Measurements from ENCODE around the gene FGGY.
"Not testable (repeated sequence)": the region's sequence is repeated elsewhere in the genome, so short reads cannot be mapped to it uniquely, and the experiment has no call there.

The FGGY gene, protein sequence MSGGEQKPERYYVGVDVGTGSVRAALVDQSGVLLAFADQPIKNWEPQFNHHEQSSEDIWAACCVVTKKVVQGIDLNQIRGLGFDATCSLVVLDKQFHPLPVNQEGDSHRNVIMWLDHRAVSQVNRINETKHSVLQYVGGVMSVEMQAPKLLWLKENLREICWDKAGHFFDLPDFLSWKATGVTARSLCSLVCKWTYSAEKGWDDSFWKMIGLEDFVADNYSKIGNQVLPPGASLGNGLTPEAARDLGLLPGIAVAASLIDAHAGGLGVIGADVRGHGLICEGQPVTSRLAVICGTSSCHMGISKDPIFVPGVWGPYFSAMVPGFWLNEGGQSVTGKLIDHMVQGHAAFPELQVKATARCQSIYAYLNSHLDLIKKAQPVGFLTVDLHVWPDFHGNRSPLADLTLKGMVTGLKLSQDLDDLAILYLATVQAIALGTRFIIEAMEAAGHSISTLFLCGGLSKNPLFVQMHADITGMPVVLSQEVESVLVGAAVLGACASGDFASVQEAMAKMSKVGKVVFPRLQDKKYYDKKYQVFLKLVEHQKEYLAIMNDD

DNA sequence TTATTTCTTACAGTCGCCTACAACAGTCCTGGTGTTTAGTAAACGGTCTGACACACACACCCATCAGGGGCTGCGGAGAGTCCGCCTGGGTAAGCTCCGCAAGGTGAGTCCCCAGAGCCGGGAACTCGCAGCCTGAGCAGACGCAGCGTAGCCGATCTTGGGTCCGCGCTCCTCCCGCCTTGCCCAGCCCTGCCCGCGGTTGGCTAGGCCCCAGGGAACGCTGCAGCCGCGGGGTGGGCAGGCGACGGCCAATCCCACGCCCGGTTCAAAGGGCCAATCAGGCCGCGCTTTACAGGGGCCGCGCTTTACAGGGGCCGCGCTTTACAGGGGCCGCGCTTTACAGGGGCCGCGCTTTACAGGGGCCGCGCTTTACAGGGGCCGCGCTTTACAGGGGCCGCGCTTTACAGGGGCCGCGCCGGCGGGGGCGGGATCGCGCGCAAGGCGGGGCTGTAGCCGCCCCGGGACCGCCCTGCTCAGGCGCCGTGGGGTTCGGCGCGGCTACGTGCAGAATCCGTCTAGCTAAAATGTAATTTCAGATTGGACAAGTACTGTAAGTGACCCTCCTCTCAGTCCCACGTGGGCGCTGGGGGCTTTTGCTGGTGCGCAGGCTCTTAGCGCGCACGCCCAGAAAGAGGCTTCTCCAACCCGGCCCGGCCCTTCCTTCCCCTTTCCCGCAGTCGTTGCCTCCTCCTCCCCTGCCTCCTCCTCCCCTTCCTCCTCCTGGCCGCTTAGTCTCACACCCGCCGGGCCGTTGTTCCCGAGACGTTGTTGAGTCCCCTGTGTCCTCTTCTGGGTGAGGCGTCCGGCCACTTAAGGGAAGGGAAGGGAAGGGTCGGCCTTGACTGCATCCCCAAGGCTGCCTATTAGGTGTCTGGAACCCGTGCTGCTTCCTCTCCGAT is at the start of gene FGGY:
Gene FGGY (plus strand): TSS at position 737 of the 899 bp plus-strand sequence. CDS start 24,456 bp downstream, outside the sequence.
- peak; percentile 82 for DNase-seq

DNA sequence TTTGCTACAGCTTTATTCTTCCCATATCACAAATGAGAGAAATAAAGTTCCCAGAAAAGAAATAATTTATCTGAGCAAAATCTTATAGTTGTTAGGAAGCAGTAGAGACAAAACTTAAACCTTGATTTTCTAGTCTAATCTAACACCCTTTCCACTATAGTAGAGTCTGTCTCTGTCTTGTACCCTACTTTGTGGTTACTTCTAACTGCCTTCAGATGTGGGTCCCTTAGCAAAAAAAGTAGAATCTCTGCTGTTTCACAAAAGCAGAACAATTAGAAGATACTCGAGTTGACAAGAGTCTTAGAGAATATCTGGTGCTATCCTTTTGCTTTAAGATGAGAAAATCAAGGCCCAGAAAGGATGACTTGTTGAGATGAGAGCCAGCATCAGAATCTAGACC is 48.1 kb upstream of the FGGY start:
- no peak for DNase-seq

DNA sequence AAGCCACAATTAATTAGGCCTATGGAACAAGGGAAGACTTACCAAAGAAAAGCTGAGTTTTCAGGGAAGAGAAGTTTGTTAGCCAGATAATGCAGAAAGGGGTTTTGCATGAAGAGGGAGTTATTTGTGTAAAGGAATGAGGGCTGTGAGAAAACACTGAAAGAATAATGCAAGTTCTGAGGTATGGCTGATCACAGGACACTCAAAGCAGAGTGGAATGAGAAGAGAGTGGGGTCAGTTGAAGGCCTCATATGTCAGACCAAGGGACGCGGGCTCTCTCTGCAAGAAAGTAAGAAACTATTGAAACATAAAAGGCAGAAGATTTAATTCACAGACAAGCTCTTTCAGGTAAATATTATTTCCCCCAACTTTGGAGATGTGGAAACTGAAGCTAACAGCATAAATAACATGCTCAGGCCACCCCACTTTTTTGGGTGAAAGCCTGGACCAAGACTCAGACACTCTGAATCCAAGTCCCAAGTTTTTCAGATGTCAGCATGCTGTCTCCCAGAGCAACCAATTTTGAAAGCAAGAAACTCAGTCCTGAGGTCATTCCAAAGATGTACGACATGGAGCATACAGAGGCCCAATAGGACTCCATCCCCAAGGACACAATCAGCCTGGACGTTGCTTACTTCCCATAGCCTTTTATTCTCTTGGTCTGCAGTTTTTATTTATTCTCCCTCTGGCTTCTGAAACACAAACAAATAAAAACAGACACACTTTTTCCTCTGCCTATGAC is 47.3 kb upstream of the FGGY start:
- no peak for DNase-seq

DNA sequence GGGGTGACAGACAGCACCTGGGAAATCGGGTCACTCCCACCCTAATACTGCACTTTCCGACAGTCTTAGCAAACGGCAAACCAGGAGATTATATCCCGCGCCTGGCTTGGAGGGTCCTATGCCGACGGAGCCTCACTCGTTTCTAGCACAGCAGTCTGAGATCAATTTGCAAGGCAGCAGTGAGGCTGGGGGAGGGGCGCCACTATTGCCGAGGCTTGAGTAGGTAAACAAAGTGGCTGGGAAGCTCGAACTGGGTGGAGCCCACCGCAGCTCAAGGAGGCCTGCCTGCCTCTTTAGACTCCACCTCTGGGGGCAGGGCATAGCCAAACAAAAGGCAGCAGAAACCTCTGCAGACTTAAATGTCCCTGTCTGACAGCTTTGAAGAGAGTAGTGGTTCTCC is 45.8 kb upstream of the FGGY start:
- DNase-seq: not testable (repeated sequence)

DNA sequence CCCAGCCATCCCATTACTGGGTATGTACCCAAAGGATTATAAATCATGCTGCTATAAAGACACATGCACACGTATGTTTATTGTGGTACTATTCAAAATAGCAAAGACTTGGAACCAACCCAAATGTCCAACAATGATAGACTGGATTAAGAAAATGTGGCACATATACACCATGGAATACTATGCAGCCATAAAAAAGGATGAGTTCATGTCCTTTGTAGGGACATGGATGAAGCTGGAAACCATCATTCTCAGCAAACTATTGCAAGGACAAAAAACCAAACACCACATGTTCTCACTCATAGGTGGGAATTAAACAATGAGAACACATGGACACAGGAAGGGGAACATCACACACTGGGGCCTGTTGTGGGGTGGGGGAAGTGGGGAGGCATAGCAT is 40.5 kb upstream of the FGGY start:
- DNase-seq: not testable (repeated sequence)

DNA sequence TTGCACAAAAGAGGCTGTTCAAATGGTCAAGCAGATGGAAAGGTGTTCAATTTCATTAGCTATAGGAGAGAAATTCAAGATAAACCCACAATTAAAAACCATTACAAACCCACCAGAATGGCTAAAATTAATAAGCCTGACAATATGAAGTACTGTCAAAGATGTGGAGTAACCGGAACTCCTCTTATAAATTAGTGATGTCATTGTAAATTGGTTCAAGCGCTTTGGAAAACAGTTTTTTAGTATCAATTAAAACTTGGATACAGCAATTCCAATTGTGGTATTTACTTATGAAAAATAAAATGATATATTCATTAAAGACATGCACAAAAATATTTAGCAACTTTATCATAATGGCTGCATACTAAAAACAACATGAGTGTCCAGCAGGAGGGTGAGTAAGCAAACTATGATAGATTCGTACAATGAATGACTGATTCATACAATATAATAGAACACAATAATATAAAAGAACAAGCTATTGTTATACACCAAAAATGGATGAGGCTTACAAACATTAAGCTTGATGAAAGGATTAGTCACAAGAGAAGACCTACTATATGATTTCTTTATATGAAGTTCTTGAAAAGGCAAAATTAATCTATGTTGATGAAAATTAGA is 38.4 kb upstream of the FGGY start:
- no peak for DNase-seq

DNA sequence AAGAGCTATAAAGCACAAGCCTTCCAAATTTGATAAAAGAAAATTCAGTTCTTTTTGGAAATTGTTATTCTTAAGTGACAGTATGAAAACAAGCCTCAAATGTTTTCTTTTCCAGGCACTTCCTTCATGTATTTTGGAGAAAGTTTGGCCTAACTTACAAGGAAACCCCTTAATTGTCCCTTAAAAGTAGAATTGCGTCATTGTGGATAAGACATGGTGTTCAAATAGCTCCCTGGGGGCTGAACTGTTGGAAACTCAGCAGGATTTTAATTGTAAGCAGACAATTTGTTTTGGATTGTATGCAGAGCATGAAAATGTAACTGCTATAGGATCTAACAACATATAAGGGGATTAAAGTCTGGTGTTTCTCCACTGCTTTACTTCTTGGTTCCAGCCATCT is 35.4 kb upstream of the FGGY start:
- DNase-seq: no peak

DNA sequence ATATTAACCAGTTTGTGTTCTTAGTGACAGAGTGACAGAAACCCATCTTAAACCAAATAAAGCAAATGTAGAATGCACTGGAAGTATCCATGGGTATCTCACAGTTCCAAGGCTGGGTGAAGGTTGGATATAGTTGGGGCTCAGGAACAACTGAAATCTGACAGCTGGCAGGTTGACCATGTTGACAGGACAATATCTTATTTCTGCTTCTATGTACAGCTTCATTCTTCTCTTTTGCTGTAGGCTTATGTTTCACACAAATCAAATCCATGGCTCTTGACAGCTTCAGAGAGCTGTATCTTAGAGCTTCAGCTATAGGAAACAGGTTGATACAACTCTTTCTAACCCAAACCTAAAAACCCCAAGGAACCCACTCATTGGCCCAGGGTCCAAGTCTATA is 34.3 kb upstream of the FGGY start:
- no peak for DNase-seq

DNA sequence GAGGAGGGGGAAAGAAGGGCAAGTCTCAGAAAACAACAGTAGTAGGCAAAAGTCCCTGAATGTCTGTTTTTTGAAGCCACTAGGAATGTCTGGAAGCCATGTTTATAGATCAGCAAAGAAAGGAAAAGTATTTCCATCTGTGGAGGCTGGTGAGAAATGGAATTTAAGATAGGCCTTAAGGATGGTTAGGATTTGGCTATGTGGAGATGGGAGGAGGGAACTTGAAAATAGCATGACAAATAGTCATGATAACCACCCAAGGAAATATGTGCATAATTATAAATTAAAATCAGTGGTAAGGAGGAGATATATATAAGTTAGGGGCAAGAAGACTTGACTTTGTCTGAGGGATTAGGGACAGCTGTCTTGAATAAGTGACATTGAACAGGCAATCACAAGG is 33.8 kb upstream of the FGGY start:
- no peak for DNase-seq

DNA sequence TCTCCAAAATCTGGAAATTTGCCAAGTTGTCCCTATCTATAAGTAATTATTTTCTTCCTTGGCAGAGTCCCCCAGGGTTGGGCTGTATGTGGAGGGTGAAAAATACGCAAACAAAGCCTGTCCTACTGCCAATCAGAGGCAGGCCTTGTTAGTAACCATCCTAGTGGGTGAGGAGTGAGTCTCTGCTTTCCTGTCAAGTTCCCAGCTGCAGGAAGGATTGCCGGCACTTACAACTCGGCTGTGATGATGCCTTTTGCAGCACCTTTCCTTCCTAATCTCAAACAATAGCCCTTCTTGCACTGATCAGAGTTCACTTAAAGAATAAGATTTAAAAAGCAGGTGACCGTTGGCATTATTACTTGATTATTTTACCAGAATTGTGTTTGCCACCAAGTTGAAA is 31.3 kb upstream of the FGGY start:
- DNase-seq: no peak

DNA sequence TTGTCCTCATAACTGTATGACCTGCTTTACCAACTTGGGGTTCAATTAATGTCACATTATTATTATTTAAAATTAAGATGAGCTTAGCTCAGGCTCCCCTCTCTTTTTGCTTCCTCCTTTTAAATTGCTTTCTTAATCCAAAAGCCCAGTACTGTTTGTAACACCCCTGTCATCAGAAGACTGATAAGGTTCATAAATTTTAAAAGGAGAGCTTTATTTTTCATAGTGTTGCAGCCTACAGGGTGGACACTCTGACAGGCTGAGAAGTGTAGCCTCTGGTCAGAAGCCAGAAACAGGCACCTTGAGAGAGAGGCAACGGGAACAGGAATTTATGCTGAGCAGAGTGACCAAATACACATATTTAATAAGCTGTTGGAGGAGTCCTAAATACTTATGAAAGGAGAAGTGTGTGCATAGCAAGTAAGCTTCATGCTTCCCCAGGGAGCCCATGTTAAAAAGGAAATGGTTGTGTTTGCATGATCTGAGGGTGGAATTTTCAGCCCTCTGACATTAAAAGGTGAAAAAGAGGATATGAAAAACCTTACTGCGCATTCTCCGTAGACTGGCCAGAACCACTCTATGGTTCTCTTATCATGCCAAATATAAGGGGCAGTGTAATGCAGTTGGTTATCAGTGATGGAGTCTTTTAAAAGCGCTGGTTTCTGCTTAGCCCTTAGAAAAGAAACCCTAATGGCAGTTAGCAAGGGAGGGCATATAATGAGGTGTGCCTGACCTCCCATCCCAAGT is 30.5 kb upstream of the FGGY start:
- DNase-seq: no peak

DNA sequence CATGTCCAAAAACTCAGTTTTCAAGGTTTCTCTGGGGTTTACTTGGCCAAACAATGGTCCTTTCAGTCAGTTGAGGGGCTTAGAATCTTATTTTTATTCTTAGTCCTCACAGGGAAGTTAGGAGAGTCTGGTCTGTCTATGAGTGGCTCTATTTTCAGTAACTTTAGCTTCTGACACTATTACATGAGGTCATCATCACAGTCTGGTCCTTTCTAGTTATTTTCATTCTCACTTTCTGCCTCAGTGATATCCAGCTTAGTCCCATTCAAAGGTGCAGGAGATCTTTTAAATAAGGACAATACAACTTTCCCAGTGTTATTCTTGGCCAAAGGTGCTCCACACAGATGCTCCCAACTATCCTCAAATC is 30.0 kb upstream of the FGGY start:
- no peak for DNase-seq

DNA sequence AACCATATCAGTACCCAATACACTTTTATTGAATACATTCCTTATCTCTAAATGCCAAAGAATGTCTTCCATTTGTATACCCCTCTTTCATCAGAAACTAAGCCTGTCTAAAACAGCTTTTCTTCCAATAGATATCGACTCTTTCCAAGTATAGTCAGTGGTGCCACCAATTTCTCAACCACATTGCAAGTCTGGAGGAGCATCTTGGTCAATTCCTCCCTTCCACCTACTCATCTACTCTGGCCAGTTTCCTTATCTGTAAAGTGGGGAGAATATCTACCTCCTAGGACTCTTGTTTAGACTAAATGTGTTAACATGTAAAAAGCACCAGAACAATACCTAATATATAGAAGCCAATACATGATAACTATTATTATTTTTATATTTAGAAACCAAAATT is 28.5 kb upstream of the FGGY start:
- no peak for DNase-seq

DNA sequence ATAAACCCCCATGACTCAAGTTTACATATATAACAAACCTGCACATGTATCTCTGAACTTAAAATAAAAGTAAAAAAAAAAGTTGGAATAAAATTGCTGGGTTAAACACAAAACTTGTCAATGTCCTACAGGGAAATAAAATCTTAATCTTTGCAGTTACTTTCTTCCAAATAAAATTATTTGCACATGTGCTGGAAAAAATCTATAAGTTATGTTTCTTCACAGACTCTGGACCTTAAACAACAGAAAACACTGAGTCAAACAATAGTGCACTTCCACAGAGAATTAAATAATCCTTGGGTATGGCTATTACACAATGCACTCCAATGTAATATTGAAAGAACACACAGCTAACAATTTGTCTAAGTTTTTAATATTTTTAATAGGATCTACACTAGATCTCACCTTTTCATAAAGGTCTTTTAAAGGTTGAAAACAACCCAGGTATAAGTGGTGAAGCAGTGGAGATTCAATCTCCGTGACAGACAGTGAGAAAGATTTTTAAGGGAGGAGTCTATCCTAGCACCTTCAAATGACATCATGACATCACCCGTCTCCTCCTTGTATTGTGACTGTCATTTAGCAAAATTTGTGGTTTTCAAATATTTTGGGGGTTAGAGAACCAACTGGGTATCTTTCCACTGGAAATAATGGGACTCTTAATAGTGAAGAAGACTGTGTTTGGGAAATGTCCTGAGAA is 25.2 kb upstream of the FGGY start:
- no peak for DNase-seq

DNA sequence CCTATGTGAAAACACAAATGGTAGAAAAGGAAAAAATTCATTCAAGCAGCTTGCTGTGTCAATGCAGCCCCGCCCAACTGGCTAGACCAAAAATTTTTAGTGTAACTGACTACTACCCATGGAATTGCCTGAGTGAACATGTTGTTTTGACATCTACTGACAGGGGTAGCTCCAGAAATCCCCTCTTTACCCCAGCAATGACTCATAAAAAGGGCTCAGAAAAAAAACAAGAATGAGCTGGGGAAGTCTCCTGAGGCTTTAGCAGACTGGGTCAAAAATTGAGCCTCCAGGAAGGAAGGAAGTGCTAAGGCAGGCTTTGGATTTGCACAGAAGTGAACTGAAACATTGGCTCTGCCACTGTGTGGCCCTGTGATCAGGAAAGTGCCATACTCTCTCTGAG is 24.4 kb upstream of the FGGY start:
- no peak for DNase-seq

DNA sequence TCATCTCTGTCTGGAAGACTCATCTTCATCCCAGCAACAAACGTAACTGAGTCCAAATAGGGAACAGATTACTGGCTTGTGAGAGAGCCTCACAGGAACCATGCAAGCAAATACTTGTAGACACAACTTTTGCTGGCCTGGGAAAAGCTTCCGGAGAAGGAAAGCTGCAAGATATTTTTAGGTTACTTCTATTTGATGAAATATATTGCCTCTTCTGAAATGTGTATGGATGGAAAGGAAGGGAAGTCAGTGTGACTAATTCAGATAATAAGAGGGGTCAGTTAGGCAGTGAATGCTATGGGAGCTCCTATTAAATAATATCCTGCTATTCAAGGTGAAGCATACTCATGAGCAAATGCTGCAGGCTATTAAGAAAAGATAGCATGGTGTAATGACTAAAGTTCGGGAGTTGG is 20.4 kb upstream of the FGGY start:
- no peak for DNase-seq

DNA sequence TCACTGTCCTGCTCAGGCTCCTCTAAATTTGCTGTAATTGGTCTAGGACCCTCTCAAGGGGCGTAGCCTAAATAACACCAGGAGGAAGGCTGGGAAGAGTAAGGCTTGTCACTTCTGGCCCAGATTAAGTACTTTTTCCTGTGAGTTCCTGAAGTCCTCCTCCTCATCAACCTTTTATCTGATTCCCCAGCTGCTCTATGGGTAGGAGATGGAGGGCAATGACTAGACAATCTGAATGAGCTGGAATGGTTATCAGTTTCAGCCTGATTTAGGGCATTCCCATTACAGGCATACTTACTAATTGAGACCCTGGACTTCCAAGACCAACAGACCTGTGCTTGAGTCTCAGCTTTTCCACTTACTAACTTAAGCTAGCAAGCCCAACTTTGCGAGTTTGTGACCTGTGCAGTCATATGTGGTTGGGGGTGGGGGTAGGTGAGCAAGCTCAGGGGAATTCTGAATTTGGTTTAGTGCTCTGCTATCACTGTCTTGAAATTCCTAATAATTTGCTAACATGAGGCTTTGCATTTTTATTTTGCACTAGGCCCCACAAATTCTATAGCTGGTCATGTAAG is 18.0 kb upstream of the FGGY start:
- DNase-seq: no peak

DNA sequence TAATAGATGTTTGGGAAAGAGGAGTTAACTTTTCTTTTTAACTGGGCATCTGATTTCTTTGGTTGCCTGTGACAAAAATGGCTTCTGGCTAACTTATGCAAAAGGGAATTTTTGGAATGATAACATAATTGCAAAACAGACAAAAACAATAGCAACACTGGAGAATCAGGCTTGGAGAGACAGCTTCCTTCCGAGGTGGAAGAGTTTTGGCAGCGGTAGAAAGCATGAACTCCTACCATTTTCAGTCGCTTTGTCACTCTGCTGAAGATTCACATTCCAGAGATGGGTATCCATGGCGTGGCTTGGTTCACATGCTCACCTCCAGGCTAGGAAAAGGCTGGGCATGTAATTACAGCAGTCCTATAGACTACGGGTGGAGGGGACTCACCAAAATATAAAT is 17.2 kb upstream of the FGGY start:
- DNase-seq: no peak

DNA sequence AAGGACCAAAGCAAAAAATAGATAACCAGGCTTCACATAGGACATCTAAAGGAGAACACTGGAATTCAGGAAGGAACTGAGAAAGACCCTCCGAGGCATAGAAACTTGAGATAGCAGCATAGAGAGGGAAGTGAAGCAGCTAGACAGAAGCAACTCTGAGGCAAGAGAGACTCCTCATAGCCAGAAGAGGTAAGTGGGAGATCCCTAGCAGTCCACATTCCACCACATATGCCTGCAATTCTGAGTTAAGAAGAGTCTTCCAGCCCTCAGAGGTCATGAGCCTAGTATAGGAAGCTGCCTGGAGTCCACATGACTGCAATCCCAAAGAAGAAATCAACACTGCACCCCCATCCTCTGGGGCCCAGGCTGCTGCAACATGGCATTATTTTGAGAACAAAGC is 13.9 kb upstream of the FGGY start:
- no peak for DNase-seq

DNA sequence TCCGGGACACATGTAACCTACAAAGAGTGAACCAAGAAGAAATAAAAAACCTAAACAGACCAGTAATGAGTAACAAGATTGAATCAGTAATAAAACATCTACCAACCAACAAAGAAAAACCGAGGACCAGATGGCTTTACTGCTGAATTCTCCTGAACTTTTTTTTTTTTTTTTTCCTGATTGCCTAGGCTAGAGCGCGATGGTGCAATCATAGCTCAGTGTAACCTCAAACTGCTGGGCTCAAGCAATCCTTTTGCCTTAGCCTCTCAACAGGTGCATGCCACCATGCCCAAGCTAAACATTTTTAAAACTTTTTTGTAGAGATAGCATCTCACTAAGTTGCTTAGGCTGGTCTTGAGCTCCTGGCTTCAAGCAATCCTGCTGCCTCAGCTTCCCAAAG is 11.2 kb upstream of the FGGY start:
- DNase-seq: no peak

DNA sequence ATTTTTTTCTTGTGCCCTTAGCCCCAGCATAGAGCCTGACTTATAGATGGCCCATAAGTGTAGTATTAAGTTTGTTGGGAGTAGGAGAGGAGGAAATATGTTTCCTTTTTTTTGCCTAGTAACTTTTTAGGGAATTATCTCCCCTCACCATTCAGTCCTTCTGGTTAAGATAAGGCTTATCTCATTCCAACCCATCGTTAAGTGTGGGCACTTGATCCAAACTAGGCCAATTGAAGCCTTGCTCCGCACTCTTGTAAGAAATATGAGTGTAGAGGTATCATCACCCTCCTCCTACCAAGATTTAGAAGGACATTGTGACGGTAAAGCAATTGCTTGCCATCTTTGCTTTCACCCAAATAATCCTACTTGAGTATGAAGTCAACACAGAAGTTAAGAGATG is 8.8 kb upstream of the FGGY start:
- DNase-seq: no peak

All from DMS79 treated with DMSO at 0.1 percent for 48 hours (cell line).